ENCODE data around the gene EEF1AKMT4. TPM values are rescaled to one million over a fixed set of nuclear protein-coding genes. Genes with fewer than 3 reads are reported as not detected.

The EEF1AKMT4 gene
- total RNA-seq, 2 experiments from 2014 or later, result 18.8 TPM

DNA sequence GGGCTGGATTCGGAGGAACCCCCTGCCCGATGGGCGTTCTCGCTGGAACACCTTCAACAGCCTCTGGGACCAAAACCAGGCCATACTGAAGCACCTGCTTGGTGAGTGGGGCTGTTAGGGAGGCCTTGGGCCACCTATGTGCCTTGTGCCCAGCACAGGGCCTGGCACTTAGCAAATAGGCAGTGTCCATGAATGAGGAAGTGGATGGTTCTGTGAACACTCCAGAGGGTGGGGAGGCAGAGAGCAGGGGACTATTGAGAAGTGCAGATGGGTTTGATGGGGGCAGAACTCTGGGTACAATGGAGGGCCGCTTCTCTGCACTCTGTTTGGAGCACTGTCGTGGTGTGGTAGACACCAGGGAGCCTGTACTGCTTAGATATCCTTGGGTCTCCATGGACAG lies 27.9 kb downstream of the EEF1AKMT4 start:
- CTCF ChIA-PET (ENCODE audit: unreplicated experiment), result no interaction called here
- no peak for DNase-seq (ENCODE audit: low spot score)
- Histone ChIP-seq H3K79me2 (ENCODE audit: insufficient read depth, low read depth, low read length) (no peaks in the 10 kb centered on the region), H3K4me1 (ENCODE audit: insufficient read depth, low read length, poor library complexity, severe bottlenecking) (no peaks in the 10 kb centered on the region), H3K36me3 (ENCODE audit: insufficient read depth, low read length) (no peaks in the 10 kb centered on the region), H3K9me2 (ENCODE audit: insufficient read depth, low read length) (no peaks in the 10 kb centered on the region), H3K9me3 (ENCODE audit: low read length) (no peaks in the 10 kb centered on the region), H3K4me3 (ENCODE audit: low read depth, low read length, poor library complexity, severe bottlenecking) (no peak overlapping the region), H2AFZ (ENCODE audit: low read length) (no peak overlapping the region), H4K20me1 (ENCODE audit: insufficient read depth, low read length) (no peaks in the 10 kb centered on the region), H3K4me2 (ENCODE audit: low read length) (no peak overlapping the region), H3K27ac (ENCODE audit: low read depth, low read length, poor library complexity, severe bottlenecking) (no peak overlapping the region)
- BruUV-seq (replicated peaks), result no TSS peak
- intact Hi-C loops (cut with micrococcal nuclease; ENCODE audit: unreplicated experiment), result no loop called here
- POLR2A ChIA-PET, result no interaction called here
- TF ChIP-seq EZH2phosphoT487 (IDR thresholded peaks at IDR 0.05; ENCODE audit: borderline replicate concordance, low read depth, low read length), result no peak
- TF ChIP-seq CTCF (conservative IDR thresholded peaks at IDR 0.05; ENCODE audit: low read length), result no peak

DNA sequence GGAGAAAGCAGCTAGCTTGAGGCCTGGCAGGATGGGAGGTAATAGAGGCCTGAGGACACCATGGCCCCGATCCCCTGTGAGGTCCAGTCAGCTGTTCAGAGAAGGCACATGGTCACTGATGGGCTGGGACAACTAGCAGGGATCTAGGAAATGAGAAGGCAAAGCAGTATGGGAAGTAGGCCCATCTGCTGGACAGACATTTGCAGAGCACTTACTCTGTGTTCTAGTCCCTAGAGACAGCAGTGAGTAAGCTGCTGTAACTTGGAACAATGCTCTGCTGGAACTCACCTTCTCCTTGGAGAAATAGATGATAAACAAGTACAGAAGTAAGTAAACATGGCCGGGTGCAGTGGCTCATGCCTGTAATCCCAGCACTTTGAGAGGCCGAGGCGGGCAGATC lies 33.5 kb downstream of the EEF1AKMT4 start:
- no peaks in the 10 kb centered on the region for H3K4me1 ChIP-seq (ENCODE audit: insufficient read depth, low read length, poor library complexity, severe bottlenecking)

GRCh38 chr3:184283681-184284080 lies 34.2 kb downstream of the EEF1AKMT4 start:
- no peak for TF ChIP-seq EZH2phosphoT487 (IDR thresholded peaks at IDR 0.05; ENCODE audit: borderline replicate concordance, low read depth, low read length)
- no peak for TF ChIP-seq CTCF (conservative IDR thresholded peaks at IDR 0.05; ENCODE audit: low read length)
- H4K20me1 ChIP-seq (ENCODE audit: insufficient read depth, low read length), result no peaks in the 10 kb centered on the region
- CTCF ChIA-PET (ENCODE audit: unreplicated experiment), result no interaction called here
- H3K27ac ChIP-seq (ENCODE audit: low read depth, low read length, poor library complexity, severe bottlenecking), result no peak overlapping the region
- H3K4me2 ChIP-seq (ENCODE audit: low read length), result no peak overlapping the region
- no peaks in the 10 kb centered on the region for H3K36me3 ChIP-seq (ENCODE audit: insufficient read depth, low read length)
- H2AFZ ChIP-seq (ENCODE audit: low read length), result no peak overlapping the region
- H3K4me1 ChIP-seq (ENCODE audit: insufficient read depth, low read length, poor library complexity, severe bottlenecking), result no peaks in the 10 kb centered on the region
- DNase-seq (ENCODE audit: low spot score), result no peak
- intact Hi-C loops (cut with micrococcal nuclease; ENCODE audit: unreplicated experiment), result no loop called here
- BruUV-seq (replicated peaks), result no TSS peak
- POLR2A ChIA-PET, result interaction anchor here (0.6 to 0.7 kb wide), 2 partner anchors 32 to 63 kb away, joined by 3 to 5 read pairs; no protein-coding TSS in a partner anchor
- no peaks in the 10 kb centered on the region for H3K9me3 ChIP-seq (ENCODE audit: low read length)
- no peaks in the 10 kb centered on the region for H3K79me2 ChIP-seq (ENCODE audit: insufficient read depth, low read depth, low read length)
- no peaks in the 10 kb centered on the region for H3K9me2 ChIP-seq (ENCODE audit: insufficient read depth, low read length)
- H3K4me3 ChIP-seq (ENCODE audit: low read depth, low read length, poor library complexity, severe bottlenecking), result no peak overlapping the region

More for the DNA sequence above, 33.5 kb downstream of the EEF1AKMT4 start:
- no peak for DNase-seq (ENCODE audit: low spot score)
- Histone ChIP-seq H2AFZ (ENCODE audit: low read length) (no peak overlapping the region), H3K9me2 (ENCODE audit: insufficient read depth, low read length) (no peaks in the 10 kb centered on the region), H3K27ac (ENCODE audit: low read depth, low read length, poor library complexity, severe bottlenecking) (no peak overlapping the region), H3K4me3 (ENCODE audit: low read depth, low read length, poor library complexity, severe bottlenecking) (no peak overlapping the region), H3K79me2 (ENCODE audit: insufficient read depth, low read depth, low read length) (no peaks in the 10 kb centered on the region), H3K36me3 (ENCODE audit: insufficient read depth, low read length) (no peaks in the 10 kb centered on the region), H3K9me3 (ENCODE audit: low read length) (no peaks in the 10 kb centered on the region), H3K4me2 (ENCODE audit: low read length) (no peak overlapping the region), H4K20me1 (ENCODE audit: insufficient read depth, low read length) (no peaks in the 10 kb centered on the region)
- ChIA-PET CTCF (ENCODE audit: unreplicated experiment) (no interaction called here), POLR2A (no interaction called here)
- BruUV-seq (replicated peaks), result no TSS peak
- intact Hi-C loops (cut with micrococcal nuclease; ENCODE audit: unreplicated experiment), result no loop called here
- TF ChIP-seq CTCF (conservative IDR thresholded peaks at IDR 0.05; ENCODE audit: low read length), result no peak
- TF ChIP-seq EZH2phosphoT487 (IDR thresholded peaks at IDR 0.05; ENCODE audit: borderline replicate concordance, low read depth, low read length), result no peak
